Ascending aorta (tissue), 2 donors: ENCODE results near the gene SSBP2. TPM values are rescaled to one million over a fixed set of nuclear protein-coding genes. Genes with fewer than 3 reads are reported as not detected.
"Not testable (repeated sequence)": the region's sequence is repeated elsewhere in the genome, so short reads cannot be mapped to it uniquely, and the experiment has no call there.

ENCODE experiments used
- DNase-seq, 2 donors: peaks; one replicate each; pipeline ENCODE4 v3.0.0-alpha.2; 2019; ENCODE audit warnings: low spot score in 2 of 2
- H3K27ac ChIP-seq, 2 donors: fragments of 200-600 bp; sonication (generic); one replicate each; pipeline ENCODE4 v1.5.1; 2016 to 2017; ENCODE audit warnings: mild to moderate bottlenecking in 1 of 2
- H3K27me3 ChIP-seq: fragments of 200-600 bp; sonication (generic); one replicate; pipeline ENCODE4 v1.5.1; 2017
- H3K36me3 ChIP-seq, 2 donors: fragments of 200-600 bp; sonication (generic); one replicate each; pipeline ENCODE4 v1.5.1; 2016
- H3K4me1 ChIP-seq, 2 donors: fragments of 200-600 bp; sonication (generic); one replicate each; pipeline ENCODE4 v1.5.1; 2016 to 2017; ENCODE audit warnings: mild to moderate bottlenecking in 1 of 2
- H3K4me3 ChIP-seq, 2 donors: fragments of 200-600 bp; sonication (generic); one replicate each; pipeline ENCODE4 v1.5.1; 2016 to 2017; ENCODE audit warnings: mild to moderate bottlenecking in 1 of 2
- H3K9me3 ChIP-seq, 2 donors: fragments of 200-600 bp; sonication (generic); one replicate each; pipeline ENCODE4 v1.5.1; 2016
- CTCF ChIP-seq, 3 experiments: fragments of 200-600 bp in 2 of 3; fragments of 450-650 bp in 1 of 3; sonication (generic) in 2 of 3; IDR thresholded peaks; one replicate each; pipeline ENCODE4 v1.5.1; 2016 to 2019; ENCODE audit warnings: antibody characterized with exemption in 3 of 3, mild to moderate bottlenecking in 1 of 3, moderate library complexity in 1 of 3
- intact Hi-C: fragments of 100-400 bp; cut with DNase I; formaldehyde crosslinking; loops from one replicate; pipeline ENCODE4 v1.15.1; 2023
- total RNA-seq: library from RNA; depleted of rRNA; stranded (reverse); fragments of >200 nt; gene quantifications from one replicate; pipeline ENCODE4 v1.1.0, GENCODE V29; 2016

Gene SSBP2
- total RNA-seq, 1 donor from 2014 or later = 22.4 TPM

- no peak for TF ChIP-seq CTCF (IDR thresholded peaks at IDR 0.05)
- Histone ChIP-seq H3K36me3 (peaks cover 0 to 8% of the 10 kb centered on the region in 2 donors), H3K27me3 (no peaks in the 10 kb centered on the region), H3K4me3 (no peak overlapping the region), H3K9me3 (no peaks in the 10 kb centered on the region), H3K27ac (no peak overlapping the region), H3K4me1 (no peaks in the 10 kb centered on the region)
- no peak for DNase-seq
- intact Hi-C loops = no loop called here
Observed at GRCh38 chr5:81408496-81408895, 342.4 kb downstream of the SSBP2 start.

DNA sequence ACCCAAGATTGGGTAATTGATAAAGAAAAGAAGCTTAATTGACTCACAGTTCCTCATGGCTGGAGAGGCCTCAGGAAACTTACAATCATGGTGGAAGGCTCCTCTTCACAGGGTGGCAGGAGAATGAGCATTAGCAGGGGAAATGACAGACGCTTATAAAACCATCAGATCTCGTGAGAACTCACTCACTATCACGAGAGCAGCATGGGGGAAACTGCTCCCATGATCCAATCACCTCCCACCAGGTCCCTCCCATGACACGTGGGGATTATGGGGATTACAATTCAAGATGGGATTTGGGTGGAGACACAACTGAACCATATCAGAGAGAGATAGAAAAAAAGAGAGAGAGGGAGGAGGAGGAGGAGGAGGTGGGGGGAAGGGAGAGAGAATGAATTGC is 343.1 kb downstream of the SSBP2 start:
- H3K36me3 ChIP-seq, intact Hi-C loops, DNase-seq, H3K4me1 ChIP-seq, H3K9me3 ChIP-seq, H3K27ac ChIP-seq, H3K27me3 ChIP-seq, H3K4me3 ChIP-seq: not testable (repeated sequence)

DNA sequence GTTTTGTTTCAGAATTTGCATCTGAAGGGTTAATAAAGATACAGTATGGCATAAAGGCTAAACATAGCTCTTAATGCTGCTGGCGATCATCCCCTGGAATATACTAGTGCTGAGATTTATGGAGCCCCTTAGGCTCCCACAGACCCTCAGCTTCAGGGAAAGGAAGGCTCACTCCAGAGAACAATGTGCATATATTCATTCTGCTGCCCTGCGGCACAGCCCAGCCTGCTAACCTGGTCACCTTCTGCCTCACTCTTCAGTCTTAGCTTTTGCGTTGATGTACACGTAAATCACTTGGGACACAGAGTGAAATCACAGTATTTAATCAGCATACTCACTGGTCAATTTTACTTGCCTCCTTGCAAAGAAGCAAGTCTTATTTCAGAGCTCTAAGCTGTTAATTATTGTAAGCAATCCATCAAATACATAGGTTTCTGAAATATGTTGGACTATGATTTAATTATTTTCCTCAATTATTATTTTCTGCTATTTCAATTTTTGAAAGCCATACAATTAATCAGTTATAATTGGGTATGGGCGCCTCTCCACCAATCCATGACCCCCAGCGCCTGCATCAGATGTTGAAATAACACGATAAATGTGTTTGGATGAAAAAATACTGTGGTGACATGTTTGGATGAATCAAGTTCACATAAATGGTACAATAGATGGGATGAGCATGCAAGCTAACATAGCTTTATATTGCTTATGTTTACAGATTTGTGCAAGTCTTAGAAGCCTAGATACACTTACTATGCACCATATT is 345.6 kb downstream of the SSBP2 start:
- no peak overlapping the region for H3K27ac ChIP-seq
- no peaks in the 10 kb centered on the region for H3K4me1 ChIP-seq
- peaks cover 0 to 8% of the 10 kb centered on the region in 2 donors for H3K36me3 ChIP-seq
- TF ChIP-seq CTCF (IDR thresholded peaks at IDR 0.05) = no peak
- no peak overlapping the region for H3K4me3 ChIP-seq
- intact Hi-C loops = no loop called here
- no peak for DNase-seq
- H3K27me3 ChIP-seq = no peaks in the 10 kb centered on the region
- no peaks in the 10 kb centered on the region for H3K9me3 ChIP-seq

- intact Hi-C loops = no loop called here
- Histone ChIP-seq H3K4me3 (no peak overlapping the region), H3K4me1 (no peaks in the 10 kb centered on the region), H3K27me3 (no peaks in the 10 kb centered on the region), H3K9me3 (no peaks in the 10 kb centered on the region), H3K27ac (no peak overlapping the region), H3K36me3 (peaks cover 0 to 3% of the 10 kb centered on the region in 2 donors)
- no peak for TF ChIP-seq CTCF (IDR thresholded peaks at IDR 0.05)
- DNase-seq = no peak
Observed at GRCh38 chr5:81402192-81402930, 348.5 kb downstream of the SSBP2 start.

DNA sequence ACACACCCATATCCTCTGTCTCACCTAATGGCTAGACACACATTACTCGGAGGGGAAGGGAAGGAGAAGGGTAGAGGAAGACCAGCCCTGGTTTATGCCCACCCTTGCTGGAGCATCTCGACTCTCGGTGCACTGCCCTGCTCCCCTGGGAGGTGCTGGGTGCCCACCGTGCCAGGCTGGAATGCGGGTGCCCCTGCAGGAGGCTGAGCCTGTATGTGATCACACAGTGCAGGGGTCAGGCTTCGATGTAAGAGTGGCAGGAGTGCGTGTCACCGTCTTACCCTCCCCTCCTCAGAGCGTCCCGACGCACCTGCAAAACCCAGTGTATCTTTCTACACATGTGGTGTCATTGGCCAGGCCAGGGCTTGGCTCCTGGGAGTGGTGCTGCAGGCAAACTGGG is 349.6 kb downstream of the SSBP2 start:
- intact Hi-C loops = no loop called here
- Histone ChIP-seq H3K27ac (no peak overlapping the region), H3K27me3 (no peaks in the 10 kb centered on the region), H3K4me1 (no peaks in the 10 kb centered on the region), H3K9me3 (no peaks in the 10 kb centered on the region), H3K36me3 (no peaks in the 10 kb centered on the region), H3K4me3 (no peak overlapping the region)
- TF ChIP-seq CTCF (IDR thresholded peaks at IDR 0.05) = no peak
- DNase-seq = no peak

GRCh38 chr5:81400375-81400774 is 350.5 kb downstream of the SSBP2 start:
- intact Hi-C loops = no loop called here
- Histone ChIP-seq H3K27me3 (no peaks in the 10 kb centered on the region), H3K4me3 (no peak overlapping the region), H3K4me1 (no peaks in the 10 kb centered on the region), H3K27ac (no peak overlapping the region), H3K9me3 (no peaks in the 10 kb centered on the region), H3K36me3 (no peaks in the 10 kb centered on the region)
- no peak for TF ChIP-seq CTCF (IDR thresholded peaks at IDR 0.05)
- no peak for DNase-seq
